Stimulated activated CD8-positive, alpha-beta memory T cell treated with anti-CD3 and anti-CD28 coated beads, Interleukin-7, amount 100 ng/mL, for 48 hours (primary cell): ENCODE data around the gene TENM3.

ENCODE experiments used
- DNase-seq, 2 donors: peaks; one replicate each; pipeline ENCODE4 v3.0.0-alpha.2; 2020; ENCODE audit warnings: low read depth in 1 of 2; ENCODE audit errors: extremely low read depth in 1 of 2

TENM3 gene

GRCh38 chr4:182280436-182281111 lies 37.4 kb downstream of the TENM3 start:
- no peak for DNase-seq

- no peak for DNase-seq
Measured at GRCh38 chr4:182286035-182286434, 42.8 kb downstream of the TENM3 start.

GRCh38 chr4:182286931-182287330 lies 43.7 kb downstream of the TENM3 start:
- no peak for DNase-seq

GRCh38 chr4:182288534-182288933 lies 45.3 kb downstream of the TENM3 start:
- no peak for DNase-seq

GRCh38 chr4:182289809-182290208 lies 46.6 kb downstream of the TENM3 start:
- no peak for DNase-seq

GRCh38 chr4:182291175-182291574 lies 48.0 kb downstream of the TENM3 start:
- DNase-seq: no peak

- DNase-seq: no peak
Measured at GRCh38 chr4:182291597-182292270, 48.5 kb downstream of the TENM3 start.

- no peak for DNase-seq
Measured at GRCh38 chr4:182292612-182293011, 49.4 kb downstream of the TENM3 start.

- DNase-seq: no peak
Measured at GRCh38 chr4:182293691-182294255, 50.6 kb downstream of the TENM3 start.

GRCh38 chr4:182294451-182294850 lies 51.2 kb downstream of the TENM3 start:
- no peak for DNase-seq

GRCh38 chr4:182297659-182298058 lies 54.5 kb downstream of the TENM3 start:
- no peak for DNase-seq

GRCh38 chr4:182301736-182302135 lies 58.5 kb downstream of the TENM3 start:
- no peak for DNase-seq

- DNase-seq: no peak
Measured at GRCh38 chr4:182303847-182304246, 60.6 kb downstream of the TENM3 start.

- DNase-seq: no peak
Measured at GRCh38 chr4:182306792-182307507, 63.7 kb downstream of the TENM3 start.

- no peak for DNase-seq
Measured at GRCh38 chr4:182307746-182308145, 64.5 kb downstream of the TENM3 start.

- DNase-seq: no peak
Measured at GRCh38 chr4:182309877-182310276, 66.7 kb downstream of the TENM3 start.

- no peak for DNase-seq
Measured at GRCh38 chr4:182310316-182310715, 67.1 kb downstream of the TENM3 start.

- DNase-seq: no peak
Measured at GRCh38 chr4:182310962-182311361, 67.8 kb downstream of the TENM3 start.

GRCh38 chr4:182314537-182314936 lies 71.3 kb downstream of the TENM3 start:
- DNase-seq: no peak

- no peak for DNase-seq
Measured at GRCh38 chr4:182318256-182318655, 75.1 kb downstream of the TENM3 start.

- no peak for DNase-seq
Measured at GRCh38 chr4:182320092-182320491, 76.9 kb downstream of the TENM3 start.

GRCh38 chr4:182320580-182320979 lies 77.4 kb downstream of the TENM3 start:
- DNase-seq: no peak
